MCF 10A (cell line): ENCODE measurements around the gene ZNF710. TPM values are rescaled to one million over a fixed set of nuclear protein-coding genes. Genes with fewer than 3 reads are reported as not detected.

ENCODE experiments used
- BruUV-seq: library from RNA; stranded (reverse); fragments of 400-500 nt; replicated peaks from 2 replicates; lab custom pipeline; 2021; lab: Mats Ljungman, UMichigan
- CTCF ChIA-PET: fragments of 300-600 bp; sonication (Branson Sonifier 250); formaldehyde crosslinking; extraction: SDS; loops from one replicate; lab custom pipeline; 2021; ENCODE audit warnings: antibody characterized with exemption, inconsistent platforms; lab: Yijun Ruan, JAX
- POLR2A ChIA-PET: fragments of 300-600, 350-650 bp; sonication (Branson Sonifier 250); formaldehyde crosslinking; extraction: SDS; loops from one replicate; lab custom pipeline; 2020; ENCODE audit warnings: antibody characterized with exemption, inconsistent platforms; lab: Yijun Ruan, JAX
- DNase-seq: peaks from one replicate; pipeline ENCODE4 v3.0.0-alpha.2; 2018; ENCODE audit not compliant: unreplicated experiment
- H3K27ac Mint-ChIP-seq: one replicate; pipeline ENCODE4 v1.8.0; 2022; ENCODE audit warnings: mild to moderate bottlenecking, low read depth, mixed read lengths; ENCODE audit not compliant: unreplicated experiment
- H3K27me3 Mint-ChIP-seq: one replicate; pipeline ENCODE4 v1.8.0; 2022; ENCODE audit warnings: mixed read lengths; ENCODE audit not compliant: insufficient read depth, unreplicated experiment
- H3K36me3 Mint-ChIP-seq: one replicate; pipeline ENCODE4 v1.8.0; 2022; ENCODE audit warnings: mild to moderate bottlenecking, moderate library complexity, mixed read lengths; ENCODE audit not compliant: insufficient read depth, unreplicated experiment
- H3K4me1 Mint-ChIP-seq: one replicate; pipeline ENCODE4 v1.8.0; 2022; ENCODE audit warnings: mixed read lengths; ENCODE audit not compliant: insufficient read depth, unreplicated experiment
- H3K4me3 Mint-ChIP-seq: one replicate; pipeline ENCODE4 v1.8.0; 2022; ENCODE audit warnings: mild to moderate bottlenecking, moderate library complexity, mixed read lengths; ENCODE audit not compliant: unreplicated experiment
- H3K9me3 Mint-ChIP-seq: one replicate; pipeline ENCODE4 v1.8.0; 2022; ENCODE audit warnings: mixed read lengths; ENCODE audit not compliant: unreplicated experiment
- intact Hi-C: fragments of 100-400 bp; cut with micrococcal nuclease; formaldehyde crosslinking; loops from 2 replicates; pipeline ENCODE4 v1.14.1; 2022
- total RNA-seq: library from RNA; stranded (reverse); gene quantifications from 2 replicates; pipeline ENCODE4 v1.2.3, GENCODE V29; 2022
- TF ChIP-seq, protein P1 (sequence below): fragments of 200-600 bp; IDR thresholded peaks from one replicate; pipeline ENCODE4 v1.8.0; 2022; ENCODE audit warnings: antibody characterized with exemption, mild to moderate bottlenecking; ENCODE audit not compliant: unreplicated experiment

ZNF710 gene
- total RNA-seq, 1 experiment from 2014 or later = 27.3 TPM

DNA sequence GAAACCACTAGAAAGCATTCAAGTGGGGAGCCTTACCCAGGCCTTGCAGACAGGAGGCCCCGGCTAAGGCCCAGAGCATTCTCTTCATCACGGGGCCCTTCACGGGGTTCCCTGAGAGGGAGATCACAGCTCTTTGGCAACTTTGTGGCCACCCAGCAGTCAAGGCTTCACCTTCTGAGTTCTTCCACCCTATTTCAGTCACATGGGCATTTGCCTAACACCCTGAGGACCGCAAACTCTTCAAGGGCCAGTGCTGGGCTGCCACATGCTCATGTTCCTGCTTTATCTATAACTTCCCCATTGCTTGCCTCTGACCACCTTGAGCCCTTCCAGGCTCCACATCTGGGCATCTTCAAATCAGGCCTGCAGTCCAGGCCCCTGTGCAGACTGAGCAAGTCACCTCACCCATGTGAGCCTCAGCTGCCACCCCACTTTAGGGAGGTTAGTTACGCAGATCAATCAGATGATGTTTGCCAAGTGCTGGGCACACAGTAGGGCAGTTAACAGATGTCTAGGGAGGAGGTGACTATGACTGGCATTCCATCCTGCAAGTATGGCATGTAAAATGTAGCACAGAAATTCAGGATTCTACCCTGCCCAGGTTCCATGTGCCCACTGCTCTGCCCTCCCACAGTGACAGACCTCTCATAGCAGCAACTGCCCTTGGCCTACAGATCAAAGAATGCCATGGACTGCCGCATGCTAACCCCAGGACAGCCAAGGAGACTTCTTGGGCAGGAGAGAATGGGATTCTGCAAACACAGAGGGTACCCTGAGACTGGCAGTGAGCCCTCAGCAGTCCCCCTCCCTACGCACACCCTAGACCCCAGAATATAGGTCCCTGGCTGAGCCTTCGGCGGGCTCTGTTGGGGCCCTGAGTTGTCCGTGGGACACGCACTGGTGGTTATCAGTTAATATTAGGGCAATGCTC is 37.6 kb upstream of the ZNF710 start:
- H3K9me3 Mint-ChIP-seq = no peaks in the 10 kb centered on the region
- POLR2A ChIA-PET = no interaction called here
- CTCF ChIA-PET = interaction anchor here (0.7 kb wide), 1 partner anchor 124 kb away, joined by 5 read pairs; no protein-coding TSS in a partner anchor
- H3K4me3 Mint-ChIP-seq = no peak overlapping the region
- no TSS peak for BruUV-seq
- H3K27me3 Mint-ChIP-seq = no peaks in the 10 kb centered on the region
- H3K4me1 Mint-ChIP-seq = peaks cover 4% of the 10 kb centered on the region
- H3K36me3 Mint-ChIP-seq = peaks cover 5% of the 10 kb centered on the region
- intact Hi-C loops = no loop called here
- no peak for DNase-seq
- TF ChIP-seq, protein P1, sequence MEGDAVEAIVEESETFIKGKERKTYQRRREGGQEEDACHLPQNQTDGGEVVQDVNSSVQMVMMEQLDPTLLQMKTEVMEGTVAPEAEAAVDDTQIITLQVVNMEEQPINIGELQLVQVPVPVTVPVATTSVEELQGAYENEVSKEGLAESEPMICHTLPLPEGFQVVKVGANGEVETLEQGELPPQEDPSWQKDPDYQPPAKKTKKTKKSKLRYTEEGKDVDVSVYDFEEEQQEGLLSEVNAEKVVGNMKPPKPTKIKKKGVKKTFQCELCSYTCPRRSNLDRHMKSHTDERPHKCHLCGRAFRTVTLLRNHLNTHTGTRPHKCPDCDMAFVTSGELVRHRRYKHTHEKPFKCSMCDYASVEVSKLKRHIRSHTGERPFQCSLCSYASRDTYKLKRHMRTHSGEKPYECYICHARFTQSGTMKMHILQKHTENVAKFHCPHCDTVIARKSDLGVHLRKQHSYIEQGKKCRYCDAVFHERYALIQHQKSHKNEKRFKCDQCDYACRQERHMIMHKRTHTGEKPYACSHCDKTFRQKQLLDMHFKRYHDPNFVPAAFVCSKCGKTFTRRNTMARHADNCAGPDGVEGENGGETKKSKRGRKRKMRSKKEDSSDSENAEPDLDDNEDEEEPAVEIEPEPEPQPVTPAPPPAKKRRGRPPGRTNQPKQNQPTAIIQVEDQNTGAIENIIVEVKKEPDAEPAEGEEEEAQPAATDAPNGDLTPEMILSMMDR = no peak
- H3K27ac Mint-ChIP-seq = no peak overlapping the region

DNA sequence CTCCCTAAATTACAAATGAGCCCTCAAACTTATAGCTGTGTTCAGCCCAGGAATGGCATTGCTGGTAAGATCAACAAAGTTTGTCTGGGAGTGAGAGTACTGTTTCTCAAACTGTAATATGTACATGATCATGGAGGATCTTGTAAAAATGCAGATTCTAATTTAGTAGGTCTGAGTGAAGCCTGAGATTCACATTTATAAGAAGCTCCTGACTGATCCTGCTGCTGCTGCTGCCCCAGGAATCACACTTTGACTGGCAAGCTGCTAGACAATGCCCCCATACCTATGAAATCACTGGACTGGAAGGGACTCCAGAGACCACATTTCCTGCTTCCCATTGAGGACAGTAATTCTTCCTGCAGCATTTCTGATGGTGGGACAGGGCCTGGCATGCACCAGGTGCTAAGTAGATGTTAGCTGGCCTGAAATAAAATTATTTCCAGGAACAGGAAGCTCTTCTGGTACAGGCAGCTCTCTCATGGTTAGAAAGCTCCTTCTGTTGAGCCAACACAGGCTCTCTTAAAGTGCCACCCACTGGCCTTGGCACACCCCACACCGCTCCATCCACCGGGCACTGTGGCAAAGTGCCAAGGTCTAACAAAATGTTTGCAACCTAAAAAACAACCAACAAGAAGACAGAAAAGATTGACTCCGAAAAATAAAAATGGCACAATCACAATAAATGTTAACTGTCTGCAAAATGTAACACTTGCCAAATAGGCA is 36.7 kb upstream of the ZNF710 start:
- POLR2A ChIA-PET = no interaction called here
- intact Hi-C loops = no loop called here
- Mint-ChIP-seq H3K9me3 (no peaks in the 10 kb centered on the region), H3K4me1 (no peaks in the 10 kb centered on the region), H3K27ac (no peak overlapping the region), H3K27me3 (no peaks in the 10 kb centered on the region), H3K4me3 (no peak overlapping the region), H3K36me3 (peaks cover 5% of the 10 kb centered on the region)
- BruUV-seq = no TSS peak
- TF ChIP-seq, protein P1 = no peak
- DNase-seq = peak; percentile 11
- CTCF ChIA-PET = no interaction called here

DNA sequence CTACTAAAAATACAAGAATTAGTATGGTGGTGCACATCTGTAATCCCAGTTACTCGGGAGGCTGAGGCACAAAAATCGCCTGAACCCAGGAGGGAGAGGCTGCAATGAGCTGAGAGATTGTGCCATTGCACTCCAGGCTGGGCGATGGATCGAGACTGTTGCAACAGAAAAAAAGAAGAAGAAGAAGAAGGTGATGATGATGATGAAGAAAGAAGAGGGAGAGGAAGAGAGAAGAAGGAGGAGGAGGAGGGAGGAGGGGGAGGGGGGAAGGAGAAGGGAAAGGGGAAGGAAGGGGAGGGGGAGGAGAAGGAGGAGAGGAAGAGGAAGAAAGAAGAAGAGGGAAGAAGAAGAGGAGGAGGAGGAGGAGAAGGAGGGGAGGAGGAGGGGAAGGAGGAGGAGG is 33.2 kb upstream of the ZNF710 start:
- DNase-seq = no peak
- ChIA-PET CTCF (interaction anchor here (0.6 to 1.1 kb wide), 2 partner anchors 9 to 104 kb away, joined by 3 to 7 read pairs; no protein-coding TSS in a partner anchor), POLR2A (interaction anchor here (0.6 to 1.3 kb wide), 2 partner anchors 8 to 112 kb away, joined by 3 to 5 read pairs; no protein-coding TSS in a partner anchor)
- no peaks in the 10 kb centered on the region for H3K27me3 Mint-ChIP-seq
- no peak overlapping the region for H3K27ac Mint-ChIP-seq
- TF ChIP-seq, protein P1 = no peak
- H3K9me3 Mint-ChIP-seq = no peaks in the 10 kb centered on the region
- intact Hi-C loops = no loop called here
- BruUV-seq = no TSS peak
- H3K36me3 Mint-ChIP-seq = peaks cover 5% of the 10 kb centered on the region
- H3K4me1 Mint-ChIP-seq = no peaks in the 10 kb centered on the region
- no peak overlapping the region for H3K4me3 Mint-ChIP-seq

DNA sequence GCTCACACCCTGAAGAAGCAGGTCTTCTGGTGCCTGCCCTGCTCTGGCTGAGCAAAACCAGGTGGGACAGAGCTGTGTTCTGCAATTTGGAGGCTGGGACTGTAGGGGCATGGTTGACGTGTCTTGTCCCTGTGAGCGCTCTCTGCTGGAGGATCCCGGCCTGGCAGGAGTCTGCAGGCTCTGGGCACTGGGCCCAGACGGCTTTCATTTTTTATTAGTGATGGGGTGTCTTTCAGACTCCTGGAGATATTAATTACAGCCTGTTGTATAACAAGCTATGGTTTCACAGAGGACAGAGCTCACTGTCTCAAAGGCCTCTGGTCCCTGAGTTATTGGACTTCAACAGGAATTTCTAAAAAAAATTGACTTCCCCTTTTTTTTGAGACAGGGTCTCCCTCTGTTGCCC is 29.5 kb upstream of the ZNF710 start:
- POLR2A ChIA-PET = interaction anchor here (0.6 to 1.9 kb wide), 5 partner anchors 13 to 109 kb away, joined by 3 to 10 read pairs (median 4); partner anchors contain the start of gene AP3S2
- Mint-ChIP-seq H3K4me3 (no peak overlapping the region), H3K36me3 (peaks cover 5% of the 10 kb centered on the region), H3K9me3 (no peaks in the 10 kb centered on the region), H3K4me1 (no peaks in the 10 kb centered on the region), H3K27ac (no peak overlapping the region), H3K27me3 (no peaks in the 10 kb centered on the region)
- CTCF ChIA-PET = interaction anchor here (0.5 to 1.7 kb wide), 11 partner anchors 13 to 198 kb away, joined by 3 to 10 read pairs (median 4); partner anchors contain the start of gene ARPIN
- peak; percentile 76 for DNase-seq
- TF ChIP-seq, protein P1 = peak; percentile 52
- BruUV-seq = no TSS peak
- intact Hi-C loops = loop anchor here (1.0 kb wide), 1 partner anchor 73 kb away; no protein-coding TSS in a partner anchor
